OCI-LY7 (cell line): Measurements from ENCODE around the gene TMEM147. TPM values are rescaled to one million over a fixed set of nuclear protein-coding genes. Genes with fewer than 3 reads are reported as not detected.

Experiments used
- BruUV-seq: library from RNA; stranded (reverse); fragments of 400-500 nt; replicated peaks from 2 replicates; lab custom pipeline; 2021; lab: Mats Ljungman, UMichigan
- CTCF ChIA-PET: fragments of 300-600 bp; sonication (Branson Sonifier 250); formaldehyde crosslinking; loops from one replicate; lab custom pipeline; 2022; ENCODE audit warnings: antibody characterized with exemption; ENCODE audit not compliant: unreplicated experiment; lab: Charles Lee
- POLR2A ChIA-PET: fragments of 300-600 bp; sonication (Branson Sonifier 250); formaldehyde crosslinking; loops from one replicate; lab custom pipeline; 2022; ENCODE audit warnings: antibody characterized with exemption; lab: Charles Lee
- DNase-seq: peaks from one replicate; pipeline ENCODE4 v3.0.0-alpha.2; 2015; ENCODE audit warnings: low spot score
- H2AFZ ChIP-seq: fragments of 200-600 bp; sonication (generic), shearing (Covaris generic); 2 replicates; pipeline ENCODE4 v1.6.1; 2014; ENCODE audit warnings: mild to moderate bottlenecking, antibody characterized with exemption, low read length, moderate library complexity
- H3K27ac ChIP-seq: fragments of 200-600 bp; sonication (generic); 2 replicates; pipeline ENCODE4 v1.5.1; 2014; ENCODE audit warnings: mixed run types, low read depth, mild to moderate bottlenecking, moderate library complexity, low read length, inconsistent platforms; ENCODE audit not compliant: poor library complexity, severe bottlenecking
- H3K36me3 ChIP-seq: fragments of 200-600 bp; sonication (generic); 2 replicates; pipeline ENCODE4 v1.6.1; 2014; ENCODE audit warnings: mild to moderate bottlenecking, antibody characterized with exemption, low read length, moderate library complexity, mixed read lengths; ENCODE audit not compliant: insufficient read depth
- H3K4me1 ChIP-seq: fragments of 200-600 bp; sonication (generic); 2 replicates; pipeline ENCODE4 v1.5.1; 2014; ENCODE audit warnings: mild to moderate bottlenecking, low read length; ENCODE audit not compliant: insufficient read depth, poor library complexity, severe bottlenecking
- H3K4me2 ChIP-seq: fragments of 200-600 bp; sonication (generic); 2 replicates; pipeline ENCODE4 v1.6.1; 2014; ENCODE audit warnings: mild to moderate bottlenecking, low read length
- H3K4me3 ChIP-seq: fragments of 200-600 bp; sonication (generic); 2 replicates; pipeline ENCODE4 v1.5.1; 2014; ENCODE audit warnings: mild to moderate bottlenecking, low read depth, low read length; ENCODE audit not compliant: poor library complexity, severe bottlenecking
- H3K79me2 ChIP-seq: fragments of 200-600 bp; sonication (generic); 2 replicates; pipeline ENCODE4 v1.6.1; 2016; ENCODE audit warnings: low read depth, mild to moderate bottlenecking, low read length, moderate library complexity, mixed read lengths; ENCODE audit not compliant: insufficient read depth
- H3K9me2 ChIP-seq: fragments of 200-600 bp; sonication (generic); 2 replicates; pipeline ENCODE4 v1.6.1; 2016; ENCODE audit warnings: mild to moderate bottlenecking, low read length, mixed read lengths; ENCODE audit not compliant: insufficient read depth
- H3K9me3 ChIP-seq: fragments of 200-600 bp; sonication (generic); 2 replicates; pipeline ENCODE4 v1.6.1; 2014; ENCODE audit warnings: mild to moderate bottlenecking, mixed run types, low read length, mixed read lengths
- H4K20me1 ChIP-seq: fragments of 200-600 bp; sonication (generic); 2 replicates; pipeline ENCODE4 v1.6.1; 2014; ENCODE audit warnings: mild to moderate bottlenecking, antibody characterized with exemption, low read length, moderate library complexity, mixed read lengths; ENCODE audit not compliant: insufficient read depth
- EZH2phosphoT487 ChIP-seq: fragments of 200-600 bp; sonication (generic); IDR thresholded peaks from 2 replicates; pipeline ENCODE4 v1.6.1; 2018; ENCODE audit warnings: low read depth, borderline replicate concordance, mild to moderate bottlenecking, mixed run types, antibody characterized with exemption, low read length, moderate library complexity, mixed read lengths
- intact Hi-C: fragments of 100-400 bp; cut with micrococcal nuclease; formaldehyde crosslinking; loops from one replicate; pipeline ENCODE4 v1.10.0; 2022; ENCODE audit not compliant: unreplicated experiment
- total RNA-seq, 2 experiments: library from RNA; depleted of rRNA in 1 of 2; stranded (reverse); fragments of >200 nt in 1 of 2; shearing (Covaris generic) in 1 of 2; gene quantifications; 2 replicates each; pipeline ENCODE4 v1.2.3, GENCODE V29; 2014 to 2022
- TF ChIP-seq, protein P1 (sequence below): fragments of 200-600 bp; sonication (generic); conservative IDR thresholded peaks from 2 replicates; pipeline ENCODE4 v1.5.1; 2014; ENCODE audit warnings: mild to moderate bottlenecking, antibody characterized with exemption, low read length, moderate library complexity, mixed read lengths

Gene TMEM147
- total RNA-seq, 2 experiments from 2014 or later = 47.1 to 83.2 TPM

DNA sequence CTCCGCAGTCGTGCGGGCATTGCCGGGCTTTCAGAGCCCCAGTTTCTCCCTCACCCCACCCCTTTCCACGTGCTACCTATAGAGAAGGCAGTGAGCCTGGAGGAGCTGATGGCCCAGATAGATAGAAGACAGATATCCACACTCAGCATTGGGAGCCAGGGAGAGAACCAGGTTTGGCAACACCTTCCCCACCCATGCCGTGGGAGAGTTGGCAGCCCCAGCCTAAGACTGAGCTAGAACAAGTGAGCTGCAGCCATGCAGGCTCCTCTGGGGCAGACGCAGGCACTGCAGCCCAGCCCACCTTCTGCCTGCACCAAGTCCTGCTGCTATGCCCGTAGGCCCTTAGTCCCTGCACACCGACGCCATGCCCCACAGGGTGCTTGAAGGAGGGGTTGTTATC lies 44.8 kb upstream of the TMEM147 start:
- POLR2A ChIA-PET = no interaction called here
- Histone ChIP-seq H3K36me3 (no peaks in the 10 kb centered on the region), H2AFZ (no peak overlapping the region), H3K79me2 (no peaks in the 10 kb centered on the region), H3K4me2 (no peak overlapping the region), H3K9me3 (no peaks in the 10 kb centered on the region), H3K27ac (no peak overlapping the region), H3K4me1 (no peaks in the 10 kb centered on the region), H3K4me3 (no peak overlapping the region), H4K20me1 (no peaks in the 10 kb centered on the region), H3K9me2 (no peaks in the 10 kb centered on the region)
- CTCF ChIA-PET = no interaction called here
- TF ChIP-seq EZH2phosphoT487 = no peak
- TF ChIP-seq, protein P1, sequence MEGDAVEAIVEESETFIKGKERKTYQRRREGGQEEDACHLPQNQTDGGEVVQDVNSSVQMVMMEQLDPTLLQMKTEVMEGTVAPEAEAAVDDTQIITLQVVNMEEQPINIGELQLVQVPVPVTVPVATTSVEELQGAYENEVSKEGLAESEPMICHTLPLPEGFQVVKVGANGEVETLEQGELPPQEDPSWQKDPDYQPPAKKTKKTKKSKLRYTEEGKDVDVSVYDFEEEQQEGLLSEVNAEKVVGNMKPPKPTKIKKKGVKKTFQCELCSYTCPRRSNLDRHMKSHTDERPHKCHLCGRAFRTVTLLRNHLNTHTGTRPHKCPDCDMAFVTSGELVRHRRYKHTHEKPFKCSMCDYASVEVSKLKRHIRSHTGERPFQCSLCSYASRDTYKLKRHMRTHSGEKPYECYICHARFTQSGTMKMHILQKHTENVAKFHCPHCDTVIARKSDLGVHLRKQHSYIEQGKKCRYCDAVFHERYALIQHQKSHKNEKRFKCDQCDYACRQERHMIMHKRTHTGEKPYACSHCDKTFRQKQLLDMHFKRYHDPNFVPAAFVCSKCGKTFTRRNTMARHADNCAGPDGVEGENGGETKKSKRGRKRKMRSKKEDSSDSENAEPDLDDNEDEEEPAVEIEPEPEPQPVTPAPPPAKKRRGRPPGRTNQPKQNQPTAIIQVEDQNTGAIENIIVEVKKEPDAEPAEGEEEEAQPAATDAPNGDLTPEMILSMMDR = no peak
- no TSS peak for BruUV-seq
- DNase-seq = no peak
- intact Hi-C loops = no loop called here

DNA sequence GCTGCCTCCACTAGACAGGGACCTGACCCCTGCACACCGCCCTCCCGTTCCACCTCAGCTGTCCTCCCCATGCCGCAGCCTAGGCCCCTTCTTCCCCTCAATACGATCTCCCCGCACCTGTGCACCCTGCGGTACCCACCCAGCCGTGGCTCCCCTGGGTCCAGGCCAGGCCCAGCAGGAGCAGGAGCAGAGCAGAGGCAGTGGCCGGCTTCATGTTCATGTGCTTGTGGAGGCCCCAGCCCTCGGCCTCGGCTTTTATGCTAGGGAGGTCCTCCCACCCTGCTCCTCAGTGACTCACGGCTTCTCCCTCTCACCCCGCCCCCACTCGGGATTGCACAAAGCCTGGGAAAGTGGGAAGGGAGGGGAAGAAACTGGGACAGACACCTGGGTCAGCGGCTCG lies 43.7 kb upstream of the TMEM147 start:
- TF ChIP-seq, protein P1 = no peak
- no peaks in the 10 kb centered on the region for H3K9me2 ChIP-seq
- no TSS peak for BruUV-seq
- no peaks in the 10 kb centered on the region for H3K9me3 ChIP-seq
- H4K20me1 ChIP-seq = no peaks in the 10 kb centered on the region
- H3K27ac ChIP-seq = no peak overlapping the region
- no peak for DNase-seq
- no peaks in the 10 kb centered on the region for H3K79me2 ChIP-seq
- H3K4me2 ChIP-seq = no peak overlapping the region
- no peak overlapping the region for H3K4me3 ChIP-seq
- CTCF ChIA-PET = no interaction called here
- no peaks in the 10 kb centered on the region for H3K36me3 ChIP-seq
- intact Hi-C loops = no loop called here
- no peak overlapping the region for H2AFZ ChIP-seq
- H3K4me1 ChIP-seq = no peaks in the 10 kb centered on the region
- POLR2A ChIA-PET = no interaction called here

DNA sequence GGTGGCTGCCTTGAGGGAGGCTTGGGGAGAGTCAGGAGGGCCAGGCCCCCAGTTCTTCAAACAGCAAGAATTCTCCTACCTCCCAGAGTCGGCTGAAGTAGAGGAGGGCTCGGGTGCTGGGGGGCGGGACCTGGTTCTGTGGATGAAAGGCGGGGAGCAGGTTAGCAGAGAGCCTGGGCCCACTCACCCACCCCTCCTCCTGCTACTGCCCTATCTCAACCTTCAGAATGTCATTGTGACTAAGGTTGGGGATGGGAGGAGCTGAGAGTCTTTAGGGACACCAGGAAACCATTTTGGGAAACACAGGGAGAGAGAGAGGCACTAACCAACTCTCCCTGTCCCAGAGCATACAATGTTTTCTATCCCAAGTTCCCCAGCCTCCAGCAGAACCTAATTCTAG lies 42.7 kb upstream of the TMEM147 start:
- Histone ChIP-seq H4K20me1 (no peaks in the 10 kb centered on the region), H3K9me2 (no peaks in the 10 kb centered on the region), H3K9me3 (no peaks in the 10 kb centered on the region), H3K4me3 (no peak overlapping the region), H3K4me1 (no peaks in the 10 kb centered on the region), H3K4me2 (no peak overlapping the region), H3K36me3 (no peaks in the 10 kb centered on the region), H2AFZ (no peak overlapping the region), H3K27ac (no peak overlapping the region), H3K79me2 (no peaks in the 10 kb centered on the region)
- BruUV-seq = no TSS peak
- DNase-seq = no peak
- POLR2A ChIA-PET = no interaction called here
- intact Hi-C loops = no loop called here
- TF ChIP-seq, protein P1 = no peak
- no peak for TF ChIP-seq EZH2phosphoT487
- CTCF ChIA-PET = no interaction called here
